ENCODE data around the gene PLEKHA5.

GRCh38 chr12:19220205-19220604 is 90.7 kb downstream of the PLEKHA5 start:
- TF ChIP-seq, protein P1, sequence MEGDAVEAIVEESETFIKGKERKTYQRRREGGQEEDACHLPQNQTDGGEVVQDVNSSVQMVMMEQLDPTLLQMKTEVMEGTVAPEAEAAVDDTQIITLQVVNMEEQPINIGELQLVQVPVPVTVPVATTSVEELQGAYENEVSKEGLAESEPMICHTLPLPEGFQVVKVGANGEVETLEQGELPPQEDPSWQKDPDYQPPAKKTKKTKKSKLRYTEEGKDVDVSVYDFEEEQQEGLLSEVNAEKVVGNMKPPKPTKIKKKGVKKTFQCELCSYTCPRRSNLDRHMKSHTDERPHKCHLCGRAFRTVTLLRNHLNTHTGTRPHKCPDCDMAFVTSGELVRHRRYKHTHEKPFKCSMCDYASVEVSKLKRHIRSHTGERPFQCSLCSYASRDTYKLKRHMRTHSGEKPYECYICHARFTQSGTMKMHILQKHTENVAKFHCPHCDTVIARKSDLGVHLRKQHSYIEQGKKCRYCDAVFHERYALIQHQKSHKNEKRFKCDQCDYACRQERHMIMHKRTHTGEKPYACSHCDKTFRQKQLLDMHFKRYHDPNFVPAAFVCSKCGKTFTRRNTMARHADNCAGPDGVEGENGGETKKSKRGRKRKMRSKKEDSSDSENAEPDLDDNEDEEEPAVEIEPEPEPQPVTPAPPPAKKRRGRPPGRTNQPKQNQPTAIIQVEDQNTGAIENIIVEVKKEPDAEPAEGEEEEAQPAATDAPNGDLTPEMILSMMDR (IDR thresholded peaks at IDR 0.05; ENCODE audit: low read depth, low read length): no peak
- no peak for TF ChIP-seq EZH2phosphoT487 (IDR thresholded peaks at IDR 0.05; ENCODE audit: low read depth)

Data from OCI-LY3 (cell line).